ENCODE measurements around the gene DPEP2. TPM values are rescaled to one million over a fixed set of nuclear protein-coding genes. Genes with fewer than 3 reads are reported as not detected.

Gene DPEP2
- total and polyA plus RNA-seq, 10 of the 15 experiments (the other 5 are each of a cell fraction or from before 2014, with no cell fraction given) = 0.04 to 4.0 (median 2.1) TPM

GRCh38 chr16:68003031-68003430, 3.7 kb upstream of the DPEP2 start:
- no TSS peak for BruUV-seq (replicated peaks)
- CTCF ChIA-PET = interaction anchor here (0.6 to 1.8 kb wide), 4 partner anchors 12 to 38 kb away, joined by 3 to 6 read pairs (median 4); partner anchors contain the start of genes DDX28 and DUS2
- intact Hi-C loops (cut with micrococcal nuclease; ENCODE audit: unreplicated experiment) = no loop called here
- Histone ChIP-seq H2AFZ (ENCODE audit: control insufficient read depth, low read depth, low read length) (no peak overlapping the region), H3K4me2 (ENCODE audit: control insufficient read depth, insufficient read depth) (no peak overlapping the region), H3K79me2 (ENCODE audit: control insufficient read depth, insufficient read depth, low read length) (no peaks in the 10 kb centered on the region), H3K9ac (ENCODE audit: control insufficient read depth, insufficient read depth, low read length) (no peak overlapping the region), H3K27ac (ENCODE audit: control insufficient read depth, insufficient read depth) (no peak overlapping the region), H3K36me3 (ENCODE audit: control insufficient read depth in 2 of 2, insufficient read depth in 2 of 2, low read length in 1 of 2) (no peaks in the 10 kb centered on the region), H3K27me3 (replicated peaks in 1 of 2; ENCODE audit: control insufficient read depth in 2 of 2, insufficient read depth in 2 of 2, low read length in 1 of 2) (no peaks in the 10 kb centered on the region), H3K4me1 (ENCODE audit: control insufficient read depth, insufficient read depth, low read length) (peaks cover 18% of the 10 kb centered on the region), H3K9me3 (replicated peaks; ENCODE audit: control insufficient read depth, insufficient read depth, low read length) (no peaks in the 10 kb centered on the region), H4K20me1 (ENCODE audit: control insufficient read depth, insufficient read depth) (no peaks in the 10 kb centered on the region), H3K4me3 (no peak overlapping the region)
- SMC1A ChIA-PET (ENCODE audit: uncharacterized antibody, unreplicated experiment) = interaction anchor here (0.9 to 2.6 kb wide), 2 partner anchors 21 to 38 kb away, joined by 5 to 8 read pairs; partner anchors contain the start of genes DDX28 and DUS2
- TF ChIP-seq MYB (IDR thresholded peaks at IDR 0.05; ENCODE audit: borderline replicate concordance, low read depth, low read length) (no peak), IKZF2 (IDR thresholded peaks at IDR 0.05) (no peak), E2F8 (IDR thresholded peaks at IDR 0.05; ENCODE audit: low read depth, partially characterized antibody) (no peak), SMARCA5 (IDR thresholded peaks at IDR 0.05) (no peak), ZNF384 (IDR thresholded peaks at IDR 0.05; ENCODE audit: borderline replicate concordance, low read depth, low read length) (no peak), ZNF217 (IDR thresholded peaks at IDR 0.05) (no peak), MYC (IDR thresholded peaks at IDR 0.05; ENCODE audit: insufficient read depth, insufficient read length, insufficient replicate concordance, low read length, severe bottlenecking) (no peak), ZNF207 (IDR thresholded peaks at IDR 0.05; ENCODE audit: borderline replicate concordance) (no peak)
- DNase-seq (ENCODE audit: low read depth, low spot score) (no peak), ATAC-seq (no peak), FAIRE-seq (no peak)
- 67% methylated on average over 4 of the region's 4 CpGs for WGBS (ENCODE audit: insufficient coverage, insufficient replicate concordance, low lambda C conversion rate, missing lambda C conversion rate)
- POLR2A ChIA-PET = interaction anchor here (0.6 kb wide), 1 partner anchor 127 kb away, joined by 3 read pairs; no protein-coding TSS in a partner anchor
- in situ Hi-C loops (cut with MboI) = no loop called here
- RAD21 ChIA-PET (ENCODE audit: unreplicated experiment) = interaction anchor here (1.0 kb wide), 1 partner anchor 19 kb away, joined by 3 read pairs; the partner anchor contains the start of genes DDX28 and DUS2

Measured in GM12878 (cell line).